ENCODE results near the gene NELFB.
"Not testable (repeated sequence)": the region's sequence is repeated elsewhere in the genome, so short reads cannot be mapped to it uniquely, and the experiment has no call there.

NELFB gene

GRCh38 chr9:137239541-137240200 lies 15.5 kb upstream of the NELFB start:
- H3K36me3 ChIP-seq (ENCODE audit: insufficient read depth, low read length) = peaks cover 22% of the 10 kb centered on the region
- H3K9ac ChIP-seq (ENCODE audit: low read depth, low read length) = peak overlapping the region; percentile 89
- not testable (repeated sequence) for H3K27me3 ChIP-seq (ENCODE audit: insufficient read depth, low read length); H3K9me3 ChIP-seq (ENCODE audit: insufficient read depth, low read depth, low read length)
- peak overlapping the region; percentile 83 for H3K4me3 ChIP-seq (ENCODE audit: low read length)
- H3K27ac ChIP-seq (ENCODE audit: low read depth, low read length) = peak overlapping the region; percentile 95
- H3K4me1 ChIP-seq (ENCODE audit: insufficient read depth, low read length) = peaks cover 20% of the 10 kb centered on the region
- 69% methylated on average over 23 of the region's 27 CpGs for WGBS

- no peaks in the 10 kb centered on the region for H3K27me3 ChIP-seq (ENCODE audit: insufficient read depth, low read length)
- peak overlapping the region; percentile 83 for H3K4me3 ChIP-seq (ENCODE audit: low read length)
- WGBS = under 1% methylated on average over 58 of the region's 58 CpGs
- H3K9me3 ChIP-seq (ENCODE audit: insufficient read depth, low read depth, low read length) = no peaks in the 10 kb centered on the region
- peak overlapping the region; percentile 95 for H3K27ac ChIP-seq (ENCODE audit: low read depth, low read length)
- H3K36me3 ChIP-seq (ENCODE audit: insufficient read depth, low read length) = peaks cover 22% of the 10 kb centered on the region
- peaks cover 20% of the 10 kb centered on the region for H3K4me1 ChIP-seq (ENCODE audit: insufficient read depth, low read length)
- H3K9ac ChIP-seq (ENCODE audit: low read depth, low read length) = peak overlapping the region; percentile 89
These were observed 14.7 kb upstream of the NELFB start for GRCh38 chr9:137240318-137240840.

- peak within 1 kb of the TSS; percentile 83 for H3K4me3 ChIP-seq (ENCODE audit: low read length)
- H3K9ac ChIP-seq (ENCODE audit: low read depth, low read length) = peak within 1 kb of the TSS; percentile 89
- peaks cover 22% of the 10 kb centered on the region for H3K36me3 ChIP-seq (ENCODE audit: insufficient read depth, low read length)
- peak within 1 kb of the TSS; percentile 95 for H3K27ac ChIP-seq (ENCODE audit: low read depth, low read length)
- no peaks in the 10 kb centered on the region for H3K27me3 ChIP-seq (ENCODE audit: insufficient read depth, low read length)
- peaks cover 20% of the 10 kb centered on the region for H3K4me1 ChIP-seq (ENCODE audit: insufficient read depth, low read length)
- WGBS = under 1% methylated on average over 67 of the region's 67 CpGs
- H3K9me3 ChIP-seq (ENCODE audit: insufficient read depth, low read depth, low read length) = no peaks in the 10 kb centered on the region
These were observed 14.2 kb upstream of the NELFB start, which contains the start of gene TUBB4B for GRCh38 chr9:137240841-137241489. Gene TUBB4B (plus strand): TSS chr9:137241287. CDS start chr9:137241361, 74 bp downstream.

GRCh38 chr9:137241490-137242268 lies 13.4 kb upstream of the NELFB start:
- Histone ChIP-seq H3K4me3 (ENCODE audit: low read length) (peak overlapping the region; percentile 81), H3K27ac (ENCODE audit: low read depth, low read length) (peak overlapping the region; percentile 61; the same call in 1 of the 2 replicates), H3K36me3 (ENCODE audit: insufficient read depth, low read length) (peaks cover 22% of the 10 kb centered on the region), H3K9me3 (ENCODE audit: insufficient read depth, low read depth, low read length) (no peaks in the 10 kb centered on the region), H3K9ac (ENCODE audit: low read depth, low read length) (peak overlapping the region; percentile 82), H3K27me3 (ENCODE audit: insufficient read depth, low read length) (no peaks in the 10 kb centered on the region), H3K4me1 (ENCODE audit: insufficient read depth, low read length) (peaks cover 19% of the 10 kb centered on the region)
- WGBS = 2% methylated on average over 83 of the region's 83 CpGs

GRCh38 chr9:137242269-137243203 lies 12.6 kb upstream of the NELFB start:
- peaks cover 22% of the 10 kb centered on the region for H3K36me3 ChIP-seq (ENCODE audit: insufficient read depth, low read length)
- WGBS = 85% methylated on average over 36 of the region's 36 CpGs

GRCh38 chr9:137243266-137243625 lies 11.9 kb upstream of the NELFB start:
- H3K27me3 ChIP-seq (ENCODE audit: insufficient read depth, low read length); H3K27ac ChIP-seq (ENCODE audit: low read depth, low read length); H3K9me3 ChIP-seq (ENCODE audit: insufficient read depth, low read depth, low read length); H3K9ac ChIP-seq (ENCODE audit: low read depth, low read length): not testable (repeated sequence)
- peak overlapping the region; percentile 9; the same call in 1 of the 2 replicates for H3K4me3 ChIP-seq (ENCODE audit: low read length)
- peaks cover 22% of the 10 kb centered on the region for H3K36me3 ChIP-seq (ENCODE audit: insufficient read depth, low read length)
- WGBS = 95% methylated on average over 18 of the region's 18 CpGs
- H3K4me1 ChIP-seq (ENCODE audit: insufficient read depth, low read length) = peaks cover 14% of the 10 kb centered on the region

More at GRCh38 chr9:137242269-137243203, 12.6 kb upstream of the NELFB start:
- Histone ChIP-seq H3K9ac (ENCODE audit: low read depth, low read length) (peak overlapping the region; percentile 82), H3K4me3 (ENCODE audit: low read length) (peak overlapping the region; percentile 81), H3K27ac (ENCODE audit: low read depth, low read length) (no peak overlapping the region), H3K4me1 (ENCODE audit: insufficient read depth, low read length) (peaks cover 14% of the 10 kb centered on the region), H3K27me3 (ENCODE audit: insufficient read depth, low read length) (no peaks in the 10 kb centered on the region), H3K9me3 (ENCODE audit: insufficient read depth, low read depth, low read length) (no peaks in the 10 kb centered on the region)

- H3K4me3 ChIP-seq (ENCODE audit: low read length) = peak overlapping the region; percentile 9; the same call in 1 of the 2 replicates
- H3K9ac ChIP-seq (ENCODE audit: low read depth, low read length) = peak overlapping the region; percentile 18; the same call in 1 of the 2 replicates
- H3K27me3 ChIP-seq (ENCODE audit: insufficient read depth, low read length) = no peaks in the 10 kb centered on the region
- peaks cover 14% of the 10 kb centered on the region for H3K4me1 ChIP-seq (ENCODE audit: insufficient read depth, low read length)
- H3K27ac ChIP-seq (ENCODE audit: low read depth, low read length) = peak overlapping the region; percentile 18; the same call in 1 of the 2 replicates
- 61% methylated on average over 15 of the region's 15 CpGs for WGBS
- peaks cover 22% of the 10 kb centered on the region for H3K36me3 ChIP-seq (ENCODE audit: insufficient read depth, low read length)
- no peaks in the 10 kb centered on the region for H3K9me3 ChIP-seq (ENCODE audit: insufficient read depth, low read depth, low read length)
These were observed 11.3 kb upstream of the NELFB start for GRCh38 chr9:137243626-137244485.

GRCh38 chr9:137244486-137245449 lies 10.4 kb upstream of the NELFB start:
- 66% methylated on average over 36 of the region's 36 CpGs for WGBS
- H3K9ac ChIP-seq (ENCODE audit: low read depth, low read length) = peak overlapping the region; percentile 18; the same call in 1 of the 2 replicates
- peaks cover 22% of the 10 kb centered on the region for H3K36me3 ChIP-seq (ENCODE audit: insufficient read depth, low read length)
- H3K4me1 ChIP-seq (ENCODE audit: insufficient read depth, low read length) = peaks cover 14% of the 10 kb centered on the region
- peak overlapping the region; percentile 27; the same call in 1 of the 2 replicates for H3K27ac ChIP-seq (ENCODE audit: low read depth, low read length)
- H3K27me3 ChIP-seq (ENCODE audit: insufficient read depth, low read length) = no peaks in the 10 kb centered on the region
- H3K9me3 ChIP-seq (ENCODE audit: insufficient read depth, low read depth, low read length) = no peaks in the 10 kb centered on the region
- no peak overlapping the region for H3K4me3 ChIP-seq (ENCODE audit: low read length)

All from HUES64 (cell line).